Hepatocyte (in vitro differentiated cells): ENCODE data around the gene DIP2C. TPM values are rescaled to one million over a fixed set of nuclear protein-coding genes. Genes with fewer than 3 reads are reported as not detected.

ENCODE experiments used
- DNase-seq: peaks from one replicate; pipeline ENCODE4 v3.0.0-alpha.2; 2016; ENCODE audit warnings: low spot score
- H2AFZ ChIP-seq: fragments of 200-600 bp; sonication (generic); 2 replicates; pipeline ENCODE4 v1.6.0; 2016; ENCODE audit warnings: antibody characterized with exemption, mild to moderate bottlenecking
- H3K27ac ChIP-seq: fragments of 200-600 bp; sonication (generic); 2 replicates; pipeline ENCODE4 v1.5.1; 2016; ENCODE audit warnings: mild to moderate bottlenecking
- H3K27me3 ChIP-seq: fragments of 200-600 bp; sonication (generic); 2 replicates; pipeline ENCODE4 v1.6.1; 2016
- H3K36me3 ChIP-seq: fragments of 200-600 bp; sonication (generic); replicated peaks from 2 replicates; pipeline ENCODE4 v1.5.1; 2016; ENCODE audit warnings: low read depth; ENCODE audit not compliant: insufficient read depth
- H3K4me1 ChIP-seq: fragments of 200-600 bp; sonication (generic); 2 replicates; pipeline ENCODE4 v1.5.1; 2016; ENCODE audit warnings: mild to moderate bottlenecking, moderate library complexity; ENCODE audit not compliant: insufficient read depth
- H3K4me2 ChIP-seq: fragments of 200-600 bp; sonication (generic); 2 replicates; pipeline ENCODE4 v1.6.0; 2016
- H3K4me3 ChIP-seq: fragments of 200-600 bp; sonication (generic); 2 replicates; pipeline ENCODE4 v1.5.1; 2016; ENCODE audit warnings: mild to moderate bottlenecking
- H3K79me2 ChIP-seq: fragments of 200-600 bp; sonication (generic); 2 replicates; pipeline ENCODE4 v1.6.0; 2017; ENCODE audit warnings: mild to moderate bottlenecking
- H3K9me2 ChIP-seq: fragments of 200-600 bp; sonication (generic); replicated peaks from 2 replicates; pipeline ENCODE4 v1.6.0; 2017; ENCODE audit warnings: mild to moderate bottlenecking; ENCODE audit not compliant: insufficient read depth
- H3K9me3 ChIP-seq: fragments of 200-600 bp; sonication (generic); 2 replicates; pipeline ENCODE4 v1.5.1; 2016; ENCODE audit warnings: low read depth, mild to moderate bottlenecking
- H4K20me1 ChIP-seq: fragments of 200-600 bp; sonication (generic); 2 replicates; pipeline ENCODE4 v1.6.0; 2016; ENCODE audit warnings: mild to moderate bottlenecking; ENCODE audit not compliant: insufficient read depth, poor library complexity, severe bottlenecking
- EZH2 ChIP-seq: fragments of 200-600 bp; sonication (generic); IDR thresholded peaks from 2 replicates; pipeline ENCODE4 v1.6.1; 2016; ENCODE audit warnings: antibody characterized with exemption, mild to moderate bottlenecking, borderline replicate concordance
- EZH2phosphoT487 ChIP-seq: fragments of 200-600 bp; sonication (generic); IDR thresholded peaks from one replicate; pipeline ENCODE4 v1.6.1; 2018; ENCODE audit warnings: antibody characterized with exemption, mild to moderate bottlenecking, low read depth, moderate library complexity; ENCODE audit not compliant: unreplicated experiment, severe bottlenecking
- WGBS: methylation state at CpG from one replicate; pipeline ENCODE4 v1.1.6; 2016; ENCODE audit warnings: low lambda C conversion rate; ENCODE audit errors: missing lambda C conversion rate; 5-methylcytosine and 5-hydroxymethylcytosine counted together
- polyA plus RNA-seq: library from polyadenylated mRNA; unstranded; fragments of >200 nt; fragmentation: Nextera tagmentation; extraction: Ambion mirVana; gene quantifications from 2 replicates; pipeline ENCODE4 v1.2.1, GENCODE V29; 2016
- total RNA-seq: library from RNA; depleted of rRNA; stranded (reverse); fragments of >200 nt; gene quantifications from 2 replicates; pipeline ENCODE4 v1.2.3, GENCODE V29; 2014
- TF ChIP-seq, protein P1 (sequence below): fragments of 200-600 bp; sonication (generic); IDR thresholded peaks from 2 replicates; pipeline ENCODE4 v1.5.1; 2016; ENCODE audit warnings: antibody characterized with exemption, mild to moderate bottlenecking; ENCODE audit not compliant: poor library complexity

The DIP2C gene
- total and polyA plus RNA-seq, 2 experiments from 2014 or later: 11.1 to 12.8 TPM

GRCh38 chr10:650886-651615, 38.4 kb downstream of the DIP2C start:
- no peaks in the 10 kb centered on the region for H3K9me3 ChIP-seq
- peaks cover 26% of the 10 kb centered on the region for H3K4me1 ChIP-seq
- H3K79me2 ChIP-seq: peaks cover 81% of the 10 kb centered on the region
- TF ChIP-seq, protein P1, sequence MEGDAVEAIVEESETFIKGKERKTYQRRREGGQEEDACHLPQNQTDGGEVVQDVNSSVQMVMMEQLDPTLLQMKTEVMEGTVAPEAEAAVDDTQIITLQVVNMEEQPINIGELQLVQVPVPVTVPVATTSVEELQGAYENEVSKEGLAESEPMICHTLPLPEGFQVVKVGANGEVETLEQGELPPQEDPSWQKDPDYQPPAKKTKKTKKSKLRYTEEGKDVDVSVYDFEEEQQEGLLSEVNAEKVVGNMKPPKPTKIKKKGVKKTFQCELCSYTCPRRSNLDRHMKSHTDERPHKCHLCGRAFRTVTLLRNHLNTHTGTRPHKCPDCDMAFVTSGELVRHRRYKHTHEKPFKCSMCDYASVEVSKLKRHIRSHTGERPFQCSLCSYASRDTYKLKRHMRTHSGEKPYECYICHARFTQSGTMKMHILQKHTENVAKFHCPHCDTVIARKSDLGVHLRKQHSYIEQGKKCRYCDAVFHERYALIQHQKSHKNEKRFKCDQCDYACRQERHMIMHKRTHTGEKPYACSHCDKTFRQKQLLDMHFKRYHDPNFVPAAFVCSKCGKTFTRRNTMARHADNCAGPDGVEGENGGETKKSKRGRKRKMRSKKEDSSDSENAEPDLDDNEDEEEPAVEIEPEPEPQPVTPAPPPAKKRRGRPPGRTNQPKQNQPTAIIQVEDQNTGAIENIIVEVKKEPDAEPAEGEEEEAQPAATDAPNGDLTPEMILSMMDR: no peak
- TF ChIP-seq EZH2phosphoT487: no peak
- TF ChIP-seq EZH2: no peak
- 80% methylated on average over 20 of the region's 20 CpGs for WGBS
- peak overlapping the region; percentile 97 for H3K27ac ChIP-seq
- no peaks in the 10 kb centered on the region for H3K27me3 ChIP-seq
- H3K4me2 ChIP-seq: peak overlapping the region; percentile 67
- H4K20me1 ChIP-seq: peaks cover 56% of the 10 kb centered on the region
- H3K36me3 ChIP-seq: no peaks in the 10 kb centered on the region
- H2AFZ ChIP-seq: no peak overlapping the region
- H3K4me3 ChIP-seq: no peak overlapping the region
- H3K9me2 ChIP-seq: no peaks in the 10 kb centered on the region
- DNase-seq: peak; percentile 2

DNA sequence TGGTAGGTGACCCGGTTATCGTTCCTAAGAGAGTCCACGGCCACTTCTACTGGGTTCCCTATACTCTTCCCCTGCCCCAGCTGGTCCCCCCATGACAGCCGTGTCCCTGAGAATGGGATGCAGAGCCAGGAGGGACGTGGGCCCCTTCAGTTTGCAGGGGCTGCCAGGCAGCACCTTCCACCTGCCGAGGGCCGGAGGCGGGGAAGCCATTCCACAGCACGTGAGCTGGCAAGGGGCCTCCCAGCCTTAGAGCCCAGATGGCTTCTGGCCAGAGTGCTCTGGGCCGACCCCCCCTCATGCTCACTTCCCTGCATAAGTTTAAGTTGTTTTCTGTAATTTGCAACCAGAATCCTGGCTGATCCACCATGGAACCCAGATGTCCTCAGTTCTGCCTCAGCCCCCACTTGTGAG, 39.0 kb downstream of the DIP2C start:
- H3K36me3 ChIP-seq: no peaks in the 10 kb centered on the region
- peaks cover 54% of the 10 kb centered on the region for H4K20me1 ChIP-seq
- peak overlapping the region; percentile 67 for H3K4me2 ChIP-seq
- peaks cover 26% of the 10 kb centered on the region for H3K4me1 ChIP-seq
- H3K9me3 ChIP-seq: no peaks in the 10 kb centered on the region
- H3K27ac ChIP-seq: peak overlapping the region; percentile 97
- peak; percentile 45 for DNase-seq
- TF ChIP-seq EZH2: no peak
- TF ChIP-seq EZH2phosphoT487: no peak
- TF ChIP-seq, protein P1: no peak
- WGBS: 75% methylated on average over 10 of the region's 10 CpGs
- H2AFZ ChIP-seq: no peak overlapping the region
- no peaks in the 10 kb centered on the region for H3K27me3 ChIP-seq
- H3K9me2 ChIP-seq: no peaks in the 10 kb centered on the region
- H3K4me3 ChIP-seq: no peak overlapping the region
- H3K79me2 ChIP-seq: peaks cover 75% of the 10 kb centered on the region

DNA sequence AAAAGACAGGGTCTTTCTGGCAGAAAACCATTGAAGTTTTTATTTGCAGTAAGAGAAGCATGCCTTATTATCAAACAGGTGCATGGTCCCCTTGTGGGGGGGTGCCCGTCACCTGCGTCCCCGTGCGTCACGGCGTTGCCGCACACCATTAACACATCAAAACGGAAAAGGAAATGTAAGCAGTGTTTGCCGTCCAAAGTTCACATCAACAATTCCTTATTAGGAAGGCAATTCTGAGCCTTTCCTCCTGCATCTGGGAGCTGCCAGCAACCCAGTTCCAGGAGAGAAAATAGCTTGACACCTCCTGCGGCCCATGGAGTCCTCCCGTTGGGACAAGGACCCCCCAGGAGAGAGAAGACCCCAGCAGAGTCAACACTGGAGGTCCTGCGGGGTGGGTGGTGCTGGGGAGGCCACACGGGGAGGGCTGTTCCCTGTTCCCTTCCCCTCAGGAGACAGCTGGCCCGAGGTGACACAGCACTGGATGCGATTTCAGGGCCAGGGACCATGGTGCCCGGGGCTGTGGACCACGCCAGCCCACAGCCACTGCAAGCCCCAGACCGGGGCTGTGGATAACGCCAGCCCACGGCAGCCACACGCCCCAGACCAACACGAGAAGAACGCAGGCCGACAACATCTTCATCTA, 39.5 kb downstream of the DIP2C start:
- no peaks in the 10 kb centered on the region for H3K9me2 ChIP-seq
- H3K79me2 ChIP-seq: peaks cover 73% of the 10 kb centered on the region
- WGBS: 68% methylated on average over 24 of the region's 24 CpGs
- peak; percentile 86 for DNase-seq
- no peaks in the 10 kb centered on the region for H3K9me3 ChIP-seq
- H4K20me1 ChIP-seq: peaks cover 49% of the 10 kb centered on the region
- no peaks in the 10 kb centered on the region for H3K27me3 ChIP-seq
- no peak overlapping the region for H3K4me3 ChIP-seq
- H2AFZ ChIP-seq: no peak overlapping the region
- TF ChIP-seq EZH2 (no peak), EZH2phosphoT487 (no peak)
- TF ChIP-seq, protein P1: no peak
- no peaks in the 10 kb centered on the region for H3K36me3 ChIP-seq
- peaks cover 25% of the 10 kb centered on the region for H3K4me1 ChIP-seq
- H3K4me2 ChIP-seq: peak overlapping the region; percentile 67
- peak overlapping the region; percentile 97 for H3K27ac ChIP-seq
